Progenitor cell of endocrine pancreas (in vitro differentiated cells): ENCODE results near the gene NRCAM. TPM values are rescaled to one million over a fixed set of nuclear protein-coding genes. Genes with fewer than 3 reads are reported as not detected.

Experiments
- DNase-seq: peaks from one replicate; pipeline ENCODE4 v3.0.0; 2021; ENCODE audit warnings: low spot score; ENCODE audit not compliant: unreplicated experiment
- H3K27ac Mint-ChIP-seq: 2 replicates; pipeline ENCODE4 v1.8.0; 2021; ENCODE audit warnings: mild to moderate bottlenecking, moderate library complexity, mixed read lengths
- H3K27me3 Mint-ChIP-seq: 2 replicates; pipeline ENCODE4 v1.8.0; 2021; ENCODE audit warnings: mixed read lengths
- H3K36me3 Mint-ChIP-seq: 2 replicates; pipeline ENCODE4 v1.8.0; 2022; ENCODE audit warnings: mixed read lengths; ENCODE audit not compliant: insufficient read depth
- H3K4me1 Mint-ChIP-seq: 2 replicates; pipeline ENCODE4 v1.8.0; 2021; ENCODE audit warnings: low read depth, mixed read lengths
- H3K4me3 Mint-ChIP-seq: 2 replicates; pipeline ENCODE4 v1.8.0; 2021; ENCODE audit warnings: low read depth, mild to moderate bottlenecking, moderate library complexity, mixed read lengths
- H3K9me3 Mint-ChIP-seq: 2 replicates; pipeline ENCODE4 v1.8.0; 2021; ENCODE audit warnings: low read depth, mixed read lengths
- CTCF ChIP-seq: fragments of 200-600 bp; sonication (generic); IDR thresholded peaks from one replicate; pipeline ENCODE4 v1.5.0; 2021; ENCODE audit warnings: antibody characterized with exemption, mild to moderate bottlenecking; ENCODE audit not compliant: unreplicated experiment
- total RNA-seq: library from RNA; stranded (reverse); gene quantifications from 2 replicates; pipeline ENCODE4 v1.2.1, GENCODE V29; 2021

NRCAM gene
- total RNA-seq, 1 donor from 2014 or later = 19.9 TPM

DNA sequence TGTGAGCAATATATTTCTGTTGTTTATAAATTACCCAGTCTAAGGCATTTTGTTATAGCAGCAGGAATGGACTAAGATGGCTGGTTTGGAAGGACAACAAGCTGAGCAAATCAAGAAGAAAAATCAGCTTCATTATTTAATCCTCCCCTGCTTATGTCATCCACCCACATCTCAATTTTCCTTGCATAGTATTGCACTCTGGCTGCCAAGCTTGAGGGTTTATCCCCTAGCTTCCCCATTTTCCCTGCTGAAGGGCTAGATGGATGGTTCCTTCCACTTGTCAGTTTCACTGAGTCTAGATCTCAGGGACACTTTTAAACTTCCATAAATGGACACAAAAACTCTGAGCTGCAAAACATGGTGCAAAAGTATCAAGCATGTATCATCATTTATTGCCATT, 250.9 kb downstream of the NRCAM start:
- Mint-ChIP-seq H3K36me3 (peaks cover 3% of the 10 kb centered on the region), H3K4me3 (no peak overlapping the region), H3K9me3 (peaks cover 8% of the 10 kb centered on the region), H3K4me1 (peaks cover 10% of the 10 kb centered on the region), H3K27me3 (no peaks in the 10 kb centered on the region), H3K27ac (no peak overlapping the region)
- no peak for TF ChIP-seq CTCF
- DNase-seq = no peak

DNA sequence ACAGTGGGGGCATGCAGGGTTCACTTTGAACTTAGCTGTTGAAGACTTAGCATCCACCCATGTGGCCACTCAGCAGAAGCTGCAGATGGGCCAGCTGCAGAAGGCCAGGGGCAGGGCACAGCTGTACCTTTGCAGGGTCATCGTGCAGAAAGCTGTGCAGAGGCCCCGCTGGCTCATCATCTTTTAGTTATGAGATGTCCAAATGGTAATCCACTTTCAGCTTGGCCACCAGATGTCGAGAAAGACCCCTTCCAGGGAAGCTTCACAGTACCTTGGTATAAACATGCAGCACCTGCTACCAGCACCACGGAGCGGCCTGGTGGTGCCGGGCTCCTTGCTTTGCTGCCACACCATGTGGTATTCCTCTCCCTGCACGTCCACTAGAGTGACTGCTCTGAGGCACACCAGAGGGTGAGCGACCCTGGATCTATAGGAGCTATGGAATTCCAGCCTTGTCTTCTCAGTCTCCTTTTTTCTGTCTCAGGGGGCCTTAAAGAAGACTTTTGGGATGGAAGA, 251.9 kb downstream of the NRCAM start:
- DNase-seq = no peak
- Mint-ChIP-seq H3K27ac (no peak overlapping the region), H3K9me3 (peaks cover 8% of the 10 kb centered on the region), H3K36me3 (peaks cover 2% of the 10 kb centered on the region), H3K27me3 (no peaks in the 10 kb centered on the region), H3K4me3 (no peak overlapping the region), H3K4me1 (peaks cover 10% of the 10 kb centered on the region)
- no peak for TF ChIP-seq CTCF

DNA sequence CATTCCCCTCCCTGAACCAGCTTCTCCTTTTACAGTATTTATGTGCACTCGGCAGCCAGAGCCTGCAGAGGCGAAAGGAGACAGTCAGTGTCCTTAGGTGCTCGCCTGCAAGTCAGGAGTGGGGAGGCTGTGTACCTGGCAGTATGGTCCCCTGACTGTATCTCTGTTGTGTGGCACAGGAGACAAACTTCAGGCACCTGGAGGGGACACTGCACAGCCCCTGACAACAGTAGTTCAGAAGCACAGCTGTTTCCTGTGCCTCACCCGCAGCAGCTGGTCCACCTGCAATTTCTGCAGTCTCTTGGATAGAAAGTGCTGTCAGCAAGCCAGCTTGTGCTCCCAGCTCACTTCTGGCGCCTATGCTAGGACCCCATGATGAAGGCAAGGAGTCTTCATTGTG, 252.7 kb downstream of the NRCAM start:
- no peak overlapping the region for H3K4me3 Mint-ChIP-seq
- no peaks in the 10 kb centered on the region for H3K27me3 Mint-ChIP-seq
- H3K9me3 Mint-ChIP-seq = peaks cover 3% of the 10 kb centered on the region
- no peak overlapping the region for H3K27ac Mint-ChIP-seq
- H3K4me1 Mint-ChIP-seq = peaks cover 8% of the 10 kb centered on the region
- H3K36me3 Mint-ChIP-seq = peaks cover 2% of the 10 kb centered on the region
- TF ChIP-seq CTCF = no peak
- DNase-seq = no peak

DNA sequence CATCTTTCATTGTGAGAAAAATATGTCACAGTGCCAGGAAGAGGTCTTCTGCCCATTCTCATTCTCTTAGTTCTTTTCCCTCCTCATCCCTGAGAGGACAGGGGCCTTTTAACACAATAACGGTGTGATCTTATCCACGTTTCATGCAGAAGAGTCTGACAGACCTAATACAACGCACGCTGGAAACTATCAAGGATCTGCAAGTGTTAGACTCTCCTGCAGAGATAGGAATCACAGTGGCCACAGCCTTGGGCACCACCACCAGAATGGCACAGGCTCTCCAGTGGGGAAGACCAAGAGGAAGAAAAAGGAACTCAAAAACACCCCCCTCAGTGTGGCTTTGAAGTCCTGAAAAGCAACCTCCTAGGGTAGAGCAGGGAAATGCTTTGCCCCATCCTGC, 253.5 kb downstream of the NRCAM start:
- H3K36me3 Mint-ChIP-seq = no peaks in the 10 kb centered on the region
- no peaks in the 10 kb centered on the region for H3K27me3 Mint-ChIP-seq
- no peak overlapping the region for H3K4me3 Mint-ChIP-seq
- no peak for DNase-seq
- TF ChIP-seq CTCF = no peak
- no peak overlapping the region for H3K27ac Mint-ChIP-seq
- H3K9me3 Mint-ChIP-seq = no peaks in the 10 kb centered on the region
- H3K4me1 Mint-ChIP-seq = peaks cover 8% of the 10 kb centered on the region

DNA sequence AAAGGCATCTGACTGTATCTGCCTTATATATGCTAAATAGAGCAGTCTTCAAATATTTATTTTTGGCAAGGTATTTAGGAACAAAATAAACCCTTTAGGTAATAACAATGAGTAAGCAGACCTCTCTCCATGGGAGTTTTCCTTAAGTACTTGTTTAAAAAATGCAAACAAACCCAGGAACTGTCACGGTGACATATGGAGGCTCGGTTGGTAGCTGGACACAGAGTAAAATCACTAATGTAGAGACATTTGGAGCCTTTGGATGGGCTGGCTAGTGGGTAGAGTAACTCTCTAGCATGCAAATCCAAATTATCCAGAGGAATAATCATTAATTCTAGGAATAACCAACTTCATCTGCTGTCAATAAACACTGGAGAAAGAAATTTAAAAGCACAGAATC, 254.5 kb downstream of the NRCAM start:
- no peak overlapping the region for H3K27ac Mint-ChIP-seq
- no peak for DNase-seq
- H3K4me1 Mint-ChIP-seq = peaks cover 8% of the 10 kb centered on the region
- no peaks in the 10 kb centered on the region for H3K27me3 Mint-ChIP-seq
- no peaks in the 10 kb centered on the region for H3K36me3 Mint-ChIP-seq
- H3K9me3 Mint-ChIP-seq = no peaks in the 10 kb centered on the region
- no peak for TF ChIP-seq CTCF
- no peak overlapping the region for H3K4me3 Mint-ChIP-seq
